Tibial artery (tissue), 4 donors: ENCODE data around the gene DOLK.

ENCODE experiments used
- DNase-seq, 2 donors: peaks; one replicate each; pipeline ENCODE4 v3.0.0-alpha.2; 2019
- H3K27ac ChIP-seq, 2 donors: fragments of 200-600 bp; sonication (generic) in 1 of 2; 1 replicate in 1 of 2; 2 replicates in 1 of 2; pipeline ENCODE4 v1.5.1; 2018 to 2019; ENCODE audit warnings: mild to moderate bottlenecking in 1 of 2
- H3K27me3 ChIP-seq, 2 donors: fragments of 200-600 bp; sonication (generic) in 1 of 2; one replicate each; pipeline versions ENCODE4 v1.5.1 to v1.6.0; 2016 to 2019
- H3K36me3 ChIP-seq, 3 donors: fragments of 200-600 bp; sonication (generic) in 2 of 3; one replicate each; pipeline ENCODE4 v1.5.1; 2016 to 2019; ENCODE audit warnings: mild to moderate bottlenecking in 2 of 3
- H3K4me1 ChIP-seq, 4 donors: fragments of 200-600 bp; sonication (generic) in 2 of 4; 1 replicate in 3 of 4; 2 replicates in 1 of 4; pipeline ENCODE4 v1.5.1; 2016 to 2019
- H3K4me3 ChIP-seq, 2 donors: fragments of 200-600 bp; sonication (generic) in 1 of 2; 1 replicate in 1 of 2; 2 replicates in 1 of 2; pipeline ENCODE4 v1.5.1; 2018 to 2019; ENCODE audit warnings: mild to moderate bottlenecking in 2 of 2
- H3K9me3 ChIP-seq, 3 donors: fragments of 200-600 bp; sonication (generic) in 1 of 3; one replicate each; pipeline ENCODE4 v1.5.1; 2016 to 2019
- CTCF ChIP-seq, 2 experiments: fragments of 200-600 bp in 1 of 2; fragments of 450-650 bp in 1 of 2; IDR thresholded peaks; one replicate each; pipeline ENCODE4 v1.5.1; 2017 to 2019; ENCODE audit warnings: antibody characterized with exemption in 2 of 2, mild to moderate bottlenecking in 1 of 2, moderate library complexity in 1 of 2
- intact Hi-C: fragments of 100-400 bp; cut with DNase I; formaldehyde crosslinking; loops from one replicate; pipeline ENCODE4 v1.15.0; 2023; ENCODE audit warnings: low total_unique reads

Gene DOLK

GRCh38 chr9:128928624-128929023, 18.8 kb downstream of the DOLK start:
- Histone ChIP-seq H3K27me3 (no peaks in the 10 kb centered on the region), H3K4me1 (peaks cover 0 to 13% (median 5%) of the 10 kb centered on the region in 4 donors), H3K4me3 (no peak overlapping the region), H3K9me3 (no peaks in the 10 kb centered on the region), H3K27ac (no peak overlapping the region), H3K36me3 (peaks cover 0 to 25% (median 2%) of the 10 kb centered on the region in 3 donors)
- DNase-seq = no peak
- intact Hi-C loops = loop anchor here (2.0 kb wide), 1 partner anchor 66 kb away; no protein-coding TSS in a partner anchor
- TF ChIP-seq CTCF (IDR thresholded peaks at IDR 0.05) = no peak

- intact Hi-C loops = loop anchor here (2.0 kb wide), 1 partner anchor 65 kb away; no protein-coding TSS in a partner anchor
- Histone ChIP-seq H3K4me3 (no peak overlapping the region), H3K27ac (peak overlapping the region in 1 of 2 donors; percentile 2), H3K9me3 (no peaks in the 10 kb centered on the region), H3K4me1 (peaks cover 0 to 21% (median 13%) of the 10 kb centered on the region in 4 donors), H3K36me3 (peaks cover 0 to 20% (median 0%) of the 10 kb centered on the region in 3 donors), H3K27me3 (no peaks in the 10 kb centered on the region)
- no peak for DNase-seq
- TF ChIP-seq CTCF (IDR thresholded peaks at IDR 0.05) = peak; percentile 86 to 91
These were observed 19.5 kb downstream of the DOLK start for GRCh38 chr9:128927731-128928411.

DNA sequence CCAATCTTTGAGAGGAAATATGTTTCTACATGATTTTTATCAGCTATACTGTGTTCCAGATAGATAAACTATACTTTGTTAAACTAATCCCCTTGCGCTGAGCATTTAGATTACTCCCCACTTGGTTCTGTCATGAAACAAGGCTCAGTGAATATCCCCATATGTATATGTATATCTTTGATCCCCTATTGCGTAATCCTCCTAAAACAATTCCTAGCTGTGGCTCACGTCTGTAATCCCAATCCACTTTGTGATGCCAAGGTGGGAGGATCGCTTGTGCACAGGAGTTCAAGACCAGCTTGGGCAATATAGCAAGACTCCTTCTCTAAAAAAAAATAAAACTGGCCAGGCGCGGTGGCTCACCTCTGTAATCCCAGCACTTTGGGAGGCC, 23.9 kb downstream of the DOLK start:
- H3K36me3 ChIP-seq = peaks cover 0 to 16% (median 10%) of the 10 kb centered on the region in 3 donors
- H3K4me3 ChIP-seq = no peak overlapping the region
- no peaks in the 10 kb centered on the region for H3K9me3 ChIP-seq
- TF ChIP-seq CTCF (IDR thresholded peaks at IDR 0.05) = no peak
- H3K4me1 ChIP-seq = peaks cover 5 to 65% (median 55%) of the 10 kb centered on the region in 4 donors
- H3K27ac ChIP-seq = peak overlapping the region; percentile 95 to 98
- no peaks in the 10 kb centered on the region for H3K27me3 ChIP-seq
- DNase-seq = no peak
- intact Hi-C loops = loop anchor here (5.0 kb wide), 1 partner anchor 41 kb away; the partner anchor contains the start of genes KYAT1 and LRRC8A

- H3K4me1 ChIP-seq = peaks cover 5 to 68% (median 58%) of the 10 kb centered on the region in 4 donors
- TF ChIP-seq CTCF (IDR thresholded peaks at IDR 0.05) = no peak
- peaks cover 6 to 18% (median 16%) of the 10 kb centered on the region in 3 donors for H3K36me3 ChIP-seq
- no peaks in the 10 kb centered on the region for H3K9me3 ChIP-seq
- intact Hi-C loops = loop anchor here (5.0 kb wide), 1 partner anchor 40 kb away; the partner anchor contains the start of genes KYAT1 and LRRC8A
- H3K27me3 ChIP-seq = no peaks in the 10 kb centered on the region
- H3K4me3 ChIP-seq = peak overlapping the region; percentile 52 to 63
- peak overlapping the region; percentile 95 to 98 for H3K27ac ChIP-seq
- DNase-seq = peak; percentile 38 to 83
These were observed 25.3 kb downstream of the DOLK start for GRCh38 chr9:128921881-128922763.

- H3K9me3 ChIP-seq = no peaks in the 10 kb centered on the region
- peak; percentile 87 to 97 for DNase-seq
- peak within 1 kb of the TSS; percentile 95 to 98 for H3K27ac ChIP-seq
- H3K4me3 ChIP-seq = peak within 1 kb of the TSS; percentile 52 to 63
- peaks cover 15 to 30% (median 16%) of the 10 kb centered on the region in 3 donors for H3K36me3 ChIP-seq
- TF ChIP-seq CTCF (IDR thresholded peaks at IDR 0.05) = no peak
- intact Hi-C loops = loop anchor here (5.0 kb wide), 1 partner anchor 38 kb away; the partner anchor contains the start of genes KYAT1 and LRRC8A
- H3K27me3 ChIP-seq = no peaks in the 10 kb centered on the region
- H3K4me1 ChIP-seq = peaks cover 18 to 84% (median 74%) of the 10 kb centered on the region in 4 donors
These were observed 26.9 kb downstream of the DOLK start, which contains the start of gene PHYHD1 for GRCh38 chr9:128920381-128921058. PHYHD1 (plus strand) TSS chr9:128920982; CDS start chr9:128922324, 1,342 bp downstream.
